Activated CD8-positive, alpha-beta memory T cell treated with anti-CD3 and anti-CD28 coated beads for 4 hours (primary cell): Measurements from ENCODE around the gene SENP7.
A peak's percentile ranks its signal among the peaks of the same experiment; 100 is the strongest.
"Not testable (repeated sequence)": the region's sequence is repeated elsewhere in the genome, so short reads cannot be mapped to it uniquely, and the experiment has no call there.

Source experiments
- DNase-seq, 2 donors: peaks; one replicate each; pipeline ENCODE4 v3.0.0-alpha.2; 2020; ENCODE audit warnings: low read depth in 2 of 2

The SENP7 gene

DNA sequence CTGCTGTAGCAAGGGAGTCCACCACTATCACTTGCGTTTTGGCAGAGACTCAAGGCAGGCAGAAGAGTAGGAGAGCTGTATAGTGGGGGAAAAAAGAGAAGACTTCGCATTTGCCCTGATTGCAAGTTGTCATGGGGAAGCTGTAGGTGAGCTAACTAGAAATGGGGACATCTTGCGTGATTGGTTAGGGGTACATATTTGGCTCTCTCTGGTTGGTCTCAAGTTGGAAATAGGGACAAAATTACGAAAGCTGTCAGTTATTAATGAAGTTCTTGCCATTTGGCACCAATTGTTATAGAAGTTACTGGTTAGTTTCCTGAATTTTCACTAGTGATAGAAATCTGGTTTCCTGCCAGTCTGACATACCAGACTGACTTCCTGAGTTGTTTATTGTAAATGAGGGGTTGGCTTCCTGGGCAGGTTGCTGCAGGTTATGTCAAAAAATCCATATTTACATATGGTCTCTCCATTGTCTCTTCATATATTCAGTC lies 8.2 kb upstream of the SENP7 start:
- no peak for DNase-seq

- no peak for DNase-seq
These were observed 6.8 kb upstream of the SENP7 start for GRCh38 chr3:101519685-101520365.

DNA sequence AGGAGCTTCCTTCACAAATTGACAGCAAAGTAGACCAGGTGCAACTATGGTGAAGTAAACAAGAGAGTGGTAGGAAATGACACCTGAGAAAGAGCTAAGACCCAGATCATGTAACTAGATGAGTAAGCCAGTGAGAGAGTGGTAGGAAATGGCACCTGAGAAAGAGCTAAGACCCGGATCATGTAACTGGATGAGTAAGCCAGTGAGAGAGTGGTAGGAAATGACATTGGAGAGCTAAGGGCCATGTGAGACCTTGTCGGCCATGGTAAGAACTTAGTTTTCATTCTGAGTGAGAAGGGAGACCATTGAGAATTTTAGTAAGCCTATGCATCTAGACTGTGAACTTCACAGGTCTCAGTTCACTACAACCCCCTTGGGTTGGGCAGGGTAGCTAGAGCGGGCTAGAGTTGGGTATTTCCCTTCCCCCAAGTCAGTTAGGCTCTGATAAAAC lies 5.4 kb upstream of the SENP7 start:
- DNase-seq: no peak

DNA sequence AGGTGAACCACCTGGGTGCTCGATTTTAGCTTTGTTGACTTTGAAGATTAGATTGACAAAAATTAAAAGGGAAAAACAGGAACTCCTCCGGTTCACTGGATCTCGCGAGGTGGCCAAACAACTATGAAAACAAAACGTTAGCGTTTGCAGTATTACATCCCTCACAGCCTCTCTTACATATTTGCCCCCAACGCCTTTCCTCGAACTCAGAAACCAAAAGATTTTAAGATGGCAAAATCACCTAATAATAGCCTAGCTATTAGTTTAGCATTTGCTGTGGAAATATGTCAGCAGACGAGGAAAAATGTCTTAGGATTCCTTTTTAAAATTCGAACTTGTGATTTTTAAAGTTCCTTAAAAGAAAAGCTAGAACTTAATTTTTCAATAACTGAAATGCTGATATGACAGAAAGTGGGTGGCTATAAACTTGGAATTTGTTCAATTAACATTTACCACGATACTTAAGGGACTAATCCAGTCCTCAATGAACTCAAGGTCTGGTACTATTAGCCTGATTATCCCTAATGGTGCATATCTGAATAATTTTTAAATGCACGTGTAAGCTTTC lies 491 bp upstream of the SENP7 start:
- no peak for DNase-seq

DNA sequence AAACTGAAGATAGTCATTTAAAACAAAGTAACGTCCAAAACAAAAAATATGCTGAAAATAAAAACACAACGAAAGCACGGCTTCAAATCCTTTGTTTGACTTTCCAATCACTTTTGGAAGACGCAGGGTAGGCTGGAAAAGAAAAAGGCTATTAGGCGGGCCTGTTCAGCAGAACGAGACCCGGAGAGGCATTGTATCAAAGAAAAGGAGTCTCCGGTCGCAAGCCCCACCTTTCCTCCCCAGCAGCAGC lies 691 bp downstream of the SENP7 start:
- no peak for DNase-seq

DNA sequence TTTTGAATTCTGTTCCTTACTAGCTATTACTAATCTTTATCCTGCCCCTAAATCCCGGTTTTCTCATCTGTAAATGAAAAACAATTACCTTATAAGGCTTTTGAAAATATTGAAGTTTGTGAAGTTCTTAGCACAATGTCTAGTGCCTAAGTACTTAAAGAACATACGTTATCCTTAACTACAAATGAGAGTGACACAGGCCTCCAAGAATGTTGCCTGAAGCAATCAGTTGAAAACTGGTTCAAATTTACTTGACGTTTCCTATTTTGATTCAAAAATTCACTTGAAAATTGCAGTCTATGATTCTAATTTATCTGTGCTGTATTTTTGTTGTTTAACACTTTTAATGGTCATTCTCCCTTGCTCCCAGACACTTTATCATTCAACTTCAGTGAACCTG lies 3.2 kb downstream of the SENP7 start:
- no peak for DNase-seq

- DNase-seq: no peak
These were observed 3.7 kb downstream of the SENP7 start for GRCh38 chr3:101509281-101509680.

DNA sequence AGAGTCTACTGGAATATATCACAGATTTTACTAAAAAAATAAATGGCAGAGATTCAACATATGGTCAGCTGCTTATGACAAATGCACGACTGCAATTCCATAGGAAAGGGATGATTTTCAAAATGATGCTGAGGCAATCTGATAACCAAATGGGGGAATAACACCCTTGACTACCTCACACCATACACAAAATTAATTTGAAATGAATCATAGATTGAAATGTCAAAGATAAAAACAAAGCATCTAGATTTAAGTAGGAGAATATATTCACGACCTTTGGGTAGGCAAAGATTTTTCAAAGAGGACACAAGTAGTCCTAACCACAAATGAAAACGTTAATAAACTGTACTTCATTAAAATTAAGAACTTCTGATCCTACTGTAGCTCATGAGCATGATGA lies 11.2 kb downstream of the SENP7 start:
- DNase-seq: no peak

DNA sequence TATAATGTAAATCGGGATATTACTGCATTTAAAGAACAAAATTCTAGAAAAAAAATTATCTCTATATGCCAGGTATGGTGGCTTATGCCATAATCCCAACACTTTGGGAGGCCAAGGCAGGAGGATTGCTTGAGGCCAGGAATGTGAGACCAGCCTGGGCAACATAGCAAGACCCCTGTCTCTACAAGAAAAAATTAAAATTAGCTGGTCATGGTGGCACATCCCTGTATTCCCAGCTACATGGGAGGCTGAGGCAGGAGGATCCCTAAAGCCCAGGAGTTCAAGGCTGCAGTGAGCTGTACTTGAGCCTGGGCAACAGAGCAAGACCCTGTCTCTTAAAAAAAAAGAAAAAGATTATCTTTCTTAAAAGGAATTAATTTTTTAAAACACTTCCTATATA lies 12.8 kb downstream of the SENP7 start:
- DNase-seq: no peak

GRCh38 chr3:101497803-101498202 lies 15.2 kb downstream of the SENP7 start:
- DNase-seq: no peak

- no peak for DNase-seq
These were observed 17.5 kb downstream of the SENP7 start for GRCh38 chr3:101495552-101495951.

GRCh38 chr3:101484805-101485620 lies 28.0 kb downstream of the SENP7 start:
- no peak for DNase-seq

DNA sequence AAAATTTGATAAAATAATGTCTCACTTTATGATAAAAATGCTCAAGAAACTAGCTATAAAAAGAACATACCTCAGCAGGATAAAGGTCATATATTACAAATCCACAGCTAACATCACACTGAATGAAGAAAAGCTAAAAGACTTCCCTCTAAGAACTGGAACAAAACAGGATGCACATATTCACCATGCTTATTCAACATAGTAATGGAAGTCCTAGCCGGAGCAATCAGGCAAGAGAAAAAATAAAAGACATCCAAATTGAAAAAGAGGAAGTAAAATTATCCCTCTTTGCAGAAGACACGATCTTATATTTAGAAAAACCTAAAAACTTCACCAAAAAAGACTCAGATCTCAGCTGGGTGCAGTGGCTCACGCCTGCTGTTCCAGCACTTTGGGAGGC lies 34.0 kb downstream of the SENP7 start:
- DNase-seq: no peak

GRCh38 chr3:101474841-101475552 lies 38.0 kb downstream of the SENP7 start:
- not testable (repeated sequence) for DNase-seq

DNA sequence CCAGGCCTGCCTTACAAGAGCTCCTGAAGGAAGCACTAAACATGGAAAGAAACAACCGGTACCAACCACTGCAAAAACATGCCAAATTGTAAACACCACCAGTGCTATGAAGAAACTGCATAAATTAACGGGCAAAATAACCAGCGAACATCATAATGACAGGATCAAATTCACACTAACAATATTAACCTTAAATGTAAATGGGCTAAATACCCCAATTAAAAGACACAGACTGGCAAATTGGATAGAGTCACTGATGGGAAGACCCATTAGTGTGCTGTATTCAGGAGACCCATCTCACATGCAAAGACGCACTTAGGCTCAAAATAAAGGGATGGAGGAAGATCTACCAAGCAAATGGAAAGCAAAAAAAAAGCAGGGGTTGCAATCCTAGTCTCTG lies 44.3 kb downstream of the SENP7 start:
- DNase-seq: not testable (repeated sequence)

GRCh38 chr3:101467310-101467663 lies 45.7 kb downstream of the SENP7 start:
- not testable (repeated sequence) for DNase-seq

DNA sequence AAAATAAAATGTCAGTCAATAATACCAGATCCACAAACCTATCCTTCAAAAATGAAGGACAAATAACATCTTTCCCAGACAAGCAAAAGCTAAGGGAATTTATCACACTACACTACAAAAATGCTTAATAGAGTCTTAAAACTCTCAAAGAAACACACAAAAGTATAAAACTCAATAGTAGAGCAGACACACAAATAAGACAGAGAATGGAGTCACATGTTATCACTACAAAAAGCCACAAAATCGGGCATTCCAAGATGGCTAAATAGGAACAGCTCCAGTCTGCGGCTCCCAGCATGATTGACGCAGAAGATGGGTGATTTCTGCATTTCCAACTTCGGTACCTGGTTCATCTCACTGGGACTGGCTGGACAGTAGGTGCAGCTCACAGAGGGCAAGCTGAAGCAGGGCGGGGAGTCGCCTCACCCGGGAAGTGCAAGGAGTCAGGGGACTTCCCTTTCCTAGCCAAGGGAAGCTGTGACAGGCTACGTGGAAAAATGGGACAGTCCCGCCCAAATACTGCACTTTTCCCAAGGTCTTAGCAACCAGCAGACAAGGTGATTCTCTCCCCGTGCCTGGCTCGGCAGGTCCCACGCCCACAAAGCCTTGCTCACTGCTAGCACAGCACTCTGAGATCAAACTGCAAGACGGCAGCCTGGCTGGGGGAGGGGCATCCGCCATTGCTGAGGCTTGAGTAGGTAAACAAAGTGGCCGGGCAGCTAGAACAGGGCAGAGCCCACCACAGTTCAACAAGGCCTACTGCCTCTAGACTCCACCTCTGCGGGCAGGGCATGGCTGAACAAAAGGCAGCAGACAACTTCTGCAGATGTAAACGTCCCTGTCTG lies 46.3 kb downstream of the SENP7 start:
- peak in 1 of 2 donors; percentile 19 for DNase-seq

- DNase-seq: no peak
These were observed 48.8 kb downstream of the SENP7 start for GRCh38 chr3:101464235-101464634.

GRCh38 chr3:101461451-101461850 lies 51.6 kb downstream of the SENP7 start:
- no peak for DNase-seq

DNA sequence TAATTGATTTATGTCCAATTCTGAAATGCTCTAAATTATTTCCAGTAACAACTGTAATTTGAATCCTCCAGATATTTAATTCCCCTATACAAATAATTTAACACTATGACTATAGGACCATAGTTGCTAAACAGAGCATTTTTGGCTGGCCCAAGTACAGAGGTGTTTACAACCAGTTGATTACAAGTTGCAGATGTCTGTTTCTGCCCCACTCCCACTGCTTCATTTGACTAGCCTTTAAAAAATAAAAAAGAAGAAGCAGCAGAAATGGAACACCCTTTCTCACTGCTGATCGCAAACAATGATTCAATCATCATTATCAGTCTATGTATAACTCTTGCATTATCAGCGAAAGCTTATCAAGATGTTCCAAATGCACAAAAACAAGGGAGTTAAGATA lies 54.6 kb downstream of the SENP7 start:
- DNase-seq: no peak

DNA sequence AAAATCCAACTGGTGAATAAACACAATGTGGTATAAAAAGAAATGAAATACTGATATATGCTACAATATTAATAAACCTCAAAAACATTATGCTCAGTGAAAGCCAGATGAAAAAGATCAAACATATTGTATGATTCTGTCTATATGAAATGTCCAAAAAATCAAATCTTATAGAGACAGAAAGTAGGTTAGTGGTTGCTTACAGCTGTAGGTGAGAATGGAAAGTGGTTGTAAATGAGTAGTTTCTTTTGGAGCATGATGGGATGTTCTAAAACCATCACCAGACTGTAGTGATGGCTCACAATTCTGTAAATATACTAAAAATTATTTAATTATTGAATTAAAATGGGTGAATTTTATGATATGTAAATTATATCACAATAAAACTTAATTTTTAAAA lies 58.4 kb downstream of the SENP7 start:
- DNase-seq: no peak

GRCh38 chr3:101453961-101454360 lies 59.1 kb downstream of the SENP7 start:
- DNase-seq: no peak
